Nephron (organoid): ENCODE measurements around the gene CCNB1IP1.
A peak's percentile ranks its signal among the peaks of the same experiment; 100 is the strongest.

Experiments
- H3K27ac Mint-ChIP-seq, 3 experiments: 2 replicates each; pipeline ENCODE4 v1.8.0; 2020; ENCODE audit warnings: mixed read lengths in 3 of 3, mild to moderate bottlenecking in 2 of 3, moderate library complexity in 1 of 3
- H3K27me3 Mint-ChIP-seq: 2 replicates; pipeline ENCODE4 v1.8.0; 2021; ENCODE audit warnings: low read depth, mild to moderate bottlenecking, moderate library complexity, mixed read lengths
- H3K36me3 Mint-ChIP-seq: 2 replicates; pipeline ENCODE4 v1.8.0; 2020; ENCODE audit warnings: low read depth, mixed read lengths
- H3K4me1 Mint-ChIP-seq: 2 replicates; pipeline ENCODE4 v1.8.0; 2020; ENCODE audit warnings: mixed read lengths
- H3K4me3 Mint-ChIP-seq, 3 experiments: 2 replicates each; pipeline ENCODE4 v1.8.0; 2020; ENCODE audit warnings: mild to moderate bottlenecking in 3 of 3, mixed read lengths in 3 of 3, moderate library complexity in 2 of 3
- H3K9me3 Mint-ChIP-seq: 2 replicates; pipeline ENCODE4 v1.8.0; 2020; ENCODE audit warnings: mixed read lengths
- CTCF ChIP-seq, 3 experiments: fragments of 200-600 bp; sonication (generic); IDR thresholded peaks; one replicate each; pipeline ENCODE4 v1.5.0; 2021; ENCODE audit warnings: antibody characterized with exemption in 3 of 3; ENCODE audit not compliant: unreplicated experiment in 3 of 3

The CCNB1IP1 gene

GRCh38 chr14:20317720-20318119, 15.4 kb downstream of the CCNB1IP1 start:
- no peaks in the 10 kb centered on the region for H3K4me1 Mint-ChIP-seq
- no peaks in the 10 kb centered on the region for H3K9me3 Mint-ChIP-seq
- H3K27ac Mint-ChIP-seq: peak overlapping the region in 1 of 3 experiments; percentile 42
- H3K36me3 Mint-ChIP-seq: peaks cover 65% of the 10 kb centered on the region
- no peak for TF ChIP-seq CTCF (IDR thresholded peaks at IDR 0.05; ENCODE audit: unreplicated experiment in 3 of 3)
- H3K4me3 Mint-ChIP-seq: no peak overlapping the region
- H3K27me3 Mint-ChIP-seq: no peaks in the 10 kb centered on the region

GRCh38 chr14:20314026-20314425, 19.1 kb downstream of the CCNB1IP1 start:
- no peak overlapping the region for H3K27ac Mint-ChIP-seq
- H3K36me3 Mint-ChIP-seq: peaks cover 62% of the 10 kb centered on the region
- no peak overlapping the region for H3K4me3 Mint-ChIP-seq
- H3K9me3 Mint-ChIP-seq: no peaks in the 10 kb centered on the region
- no peak for TF ChIP-seq CTCF (IDR thresholded peaks at IDR 0.05; ENCODE audit: unreplicated experiment in 3 of 3)
- no peaks in the 10 kb centered on the region for H3K27me3 Mint-ChIP-seq
- no peaks in the 10 kb centered on the region for H3K4me1 Mint-ChIP-seq

GRCh38 chr14:20306079-20306423, 27.0 kb downstream of the CCNB1IP1 start:
- peaks cover 22% of the 10 kb centered on the region for H3K36me3 Mint-ChIP-seq
- peaks cover 2% of the 10 kb centered on the region for H3K9me3 Mint-ChIP-seq
- peak overlapping the region; percentile 88 to 94 (median 92) for H3K4me3 Mint-ChIP-seq
- TF ChIP-seq CTCF (IDR thresholded peaks at IDR 0.05; ENCODE audit: unreplicated experiment in 3 of 3): no peak
- H3K27me3 Mint-ChIP-seq: no peaks in the 10 kb centered on the region
- peak overlapping the region; percentile 56 to 83 (median 78) for H3K27ac Mint-ChIP-seq
- H3K4me1 Mint-ChIP-seq: peaks cover 20% of the 10 kb centered on the region

GRCh38 chr14:20305265-20306078, 27.6 kb downstream of the CCNB1IP1 start, which contains the start of gene TTC5:
Gene TTC5 (minus strand): TSS chr14:20305951. CDS start chr14:20305937, 14 bp downstream.
- no peaks in the 10 kb centered on the region for H3K27me3 Mint-ChIP-seq
- H3K36me3 Mint-ChIP-seq: peaks cover 28% of the 10 kb centered on the region
- TF ChIP-seq CTCF (IDR thresholded peaks at IDR 0.05; ENCODE audit: unreplicated experiment in 3 of 3): peak; percentile 91 to 97 (median 94)
- H3K4me1 Mint-ChIP-seq: peaks cover 20% of the 10 kb centered on the region
- H3K27ac Mint-ChIP-seq: peak within 1 kb of the TSS; percentile 56 to 83 (median 78)
- peaks cover 2% of the 10 kb centered on the region for H3K9me3 Mint-ChIP-seq
- peak within 1 kb of the TSS; percentile 88 to 94 (median 92) for H3K4me3 Mint-ChIP-seq

- Mint-ChIP-seq H3K9me3 (no peaks in the 10 kb centered on the region), H3K36me3 (peaks cover 42% of the 10 kb centered on the region), H3K4me3 (peak overlapping the region in 1 of 3 experiments; percentile 14), H3K27me3 (no peaks in the 10 kb centered on the region), H3K4me1 (peaks cover 20% of the 10 kb centered on the region), H3K27ac (no peak overlapping the region)
- no peak for TF ChIP-seq CTCF (IDR thresholded peaks at IDR 0.05; ENCODE audit: unreplicated experiment in 3 of 3)
Measured at GRCh38 chr14:20302042-20302755, 30.9 kb downstream of the CCNB1IP1 start.
